ENCODE results near the gene MYH10. TPM values are rescaled to one million over a fixed set of nuclear protein-coding genes. Genes with fewer than 3 reads are reported as not detected.

MYH10 gene
- total and polyA plus RNA-seq, 9 of the 15 experiments (the other 6 are each of a cell fraction or from before 2014, with no cell fraction given) = 16.3 to 95.3 (median 39.7) TPM

DNA sequence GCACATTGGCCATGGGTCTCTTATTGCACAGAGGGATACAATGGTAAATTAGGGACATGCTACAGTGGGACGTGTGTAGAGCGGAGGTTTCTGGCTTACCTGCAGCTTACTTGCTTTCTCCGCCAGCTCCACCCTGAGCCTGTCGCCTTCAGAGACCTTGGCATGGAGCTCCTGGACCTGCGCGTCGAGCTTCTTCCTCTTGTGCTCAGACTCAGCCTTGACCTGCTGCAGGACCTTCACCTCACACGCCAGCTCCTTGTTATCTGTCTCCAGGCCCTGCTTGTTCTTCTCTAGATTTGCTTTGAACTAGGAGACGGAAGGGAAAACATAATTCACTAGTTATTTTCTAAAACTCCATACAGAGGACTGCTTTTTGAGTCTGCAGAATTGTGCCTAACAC is 131.4 kb downstream of the MYH10 start (continued):
- TF ChIP-seq, protein P1, sequence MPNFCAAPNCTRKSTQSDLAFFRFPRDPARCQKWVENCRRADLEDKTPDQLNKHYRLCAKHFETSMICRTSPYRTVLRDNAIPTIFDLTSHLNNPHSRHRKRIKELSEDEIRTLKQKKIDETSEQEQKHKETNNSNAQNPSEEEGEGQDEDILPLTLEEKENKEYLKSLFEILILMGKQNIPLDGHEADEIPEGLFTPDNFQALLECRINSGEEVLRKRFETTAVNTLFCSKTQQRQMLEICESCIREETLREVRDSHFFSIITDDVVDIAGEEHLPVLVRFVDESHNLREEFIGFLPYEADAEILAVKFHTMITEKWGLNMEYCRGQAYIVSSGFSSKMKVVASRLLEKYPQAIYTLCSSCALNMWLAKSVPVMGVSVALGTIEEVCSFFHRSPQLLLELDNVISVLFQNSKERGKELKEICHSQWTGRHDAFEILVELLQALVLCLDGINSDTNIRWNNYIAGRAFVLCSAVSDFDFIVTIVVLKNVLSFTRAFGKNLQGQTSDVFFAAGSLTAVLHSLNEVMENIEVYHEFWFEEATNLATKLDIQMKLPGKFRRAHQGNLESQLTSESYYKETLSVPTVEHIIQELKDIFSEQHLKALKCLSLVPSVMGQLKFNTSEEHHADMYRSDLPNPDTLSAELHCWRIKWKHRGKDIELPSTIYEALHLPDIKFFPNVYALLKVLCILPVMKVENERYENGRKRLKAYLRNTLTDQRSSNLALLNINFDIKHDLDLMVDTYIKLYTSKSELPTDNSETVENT (CRISPR knock-in tag; IDR thresholded peaks at IDR 0.05) = no peak
- TF ChIP-seq, protein P2, sequence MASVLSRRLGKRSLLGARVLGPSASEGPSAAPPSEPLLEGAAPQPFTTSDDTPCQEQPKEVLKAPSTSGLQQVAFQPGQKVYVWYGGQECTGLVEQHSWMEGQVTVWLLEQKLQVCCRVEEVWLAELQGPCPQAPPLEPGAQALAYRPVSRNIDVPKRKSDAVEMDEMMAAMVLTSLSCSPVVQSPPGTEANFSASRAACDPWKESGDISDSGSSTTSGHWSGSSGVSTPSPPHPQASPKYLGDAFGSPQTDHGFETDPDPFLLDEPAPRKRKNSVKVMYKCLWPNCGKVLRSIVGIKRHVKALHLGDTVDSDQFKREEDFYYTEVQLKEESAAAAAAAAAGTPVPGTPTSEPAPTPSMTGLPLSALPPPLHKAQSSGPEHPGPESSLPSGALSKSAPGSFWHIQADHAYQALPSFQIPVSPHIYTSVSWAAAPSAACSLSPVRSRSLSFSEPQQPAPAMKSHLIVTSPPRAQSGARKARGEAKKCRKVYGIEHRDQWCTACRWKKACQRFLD (CRISPR knock-in tag; IDR thresholded peaks at IDR 0.05) = no peak
- TF ChIP-seq SETDB1 (IDR thresholded peaks at IDR 0.05; ENCODE audit: low read length) (no peak), CBFA2T3 (IDR thresholded peaks at IDR 0.05) (no peak), SMAD3 (CRISPR knock-in tag; conservative IDR thresholded peaks at IDR 0.05) (no peak)

DNA sequence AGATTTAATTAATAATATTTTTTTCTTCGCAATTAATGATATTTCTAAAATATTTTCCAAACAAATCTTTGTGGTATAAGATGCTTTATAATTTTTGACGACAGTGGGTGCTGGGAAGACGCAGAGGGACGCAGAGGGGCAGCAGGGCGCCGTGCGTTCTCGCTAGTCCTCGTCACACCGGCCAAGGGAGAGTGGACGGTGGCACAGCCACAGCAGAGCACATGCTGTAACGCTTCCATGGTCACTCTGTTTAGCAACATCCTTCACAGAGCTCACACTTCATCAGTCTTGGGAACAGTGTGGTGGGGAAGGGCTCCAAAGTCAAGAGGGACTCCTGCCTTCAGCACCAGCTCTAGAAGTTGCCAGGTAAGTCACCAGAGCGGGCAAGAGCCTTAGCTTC is 134.4 kb downstream of the MYH10 start:
- H2AFZ ChIP-seq (ENCODE audit: low read depth, low read length) = no peak overlapping the region
- H3K4me1 ChIP-seq (replicated peaks in 1 of 2; ENCODE audit: control insufficient read depth in 2 of 2, insufficient read depth in 2 of 2, low read length in 2 of 2) = no peaks in the 10 kb centered on the region
- no peak for DNase-seq (ENCODE audit: extremely low read depth in 1 of 4, low spot score in 3 of 4)
- H3K79me2 ChIP-seq (ENCODE audit: control insufficient read depth, insufficient read depth, low read length) = no peaks in the 10 kb centered on the region
- H4K20me1 ChIP-seq (replicated peaks; ENCODE audit: control insufficient read depth, insufficient read depth, low read length) = no peaks in the 10 kb centered on the region
- no peaks in the 10 kb centered on the region for H3K9me1 ChIP-seq (ENCODE audit: control insufficient read depth, insufficient read depth, low read length)
- H3K4me3 ChIP-seq = no peak overlapping the region
- no TSS peak for BruUV-seq (replicated peaks)
- FAIRE-seq = no peak
- no peak overlapping the region for H3K4me2 ChIP-seq (ENCODE audit: insufficient read depth, low read length)
- peaks cover 82% of the 10 kb centered on the region for H3K36me3 ChIP-seq (ENCODE audit: control insufficient read depth, insufficient read depth, low read length)
- no peaks in the 10 kb centered on the region for H3K9me3 ChIP-seq (replicated peaks; ENCODE audit: control insufficient read depth, insufficient read depth, low read depth, low read length)
- H3K27ac ChIP-seq (ENCODE audit: extremely low read depth, low read depth, low read length) = no peak overlapping the region
- H3K9ac ChIP-seq (ENCODE audit: insufficient read depth in 1 of 2, low read depth in 2 of 2, low read length in 2 of 2) = no peak overlapping the region
- in situ Hi-C loops (cut with MboI) (no loop called here), intact Hi-C loops (cut with micrococcal nuclease) (no loop called here)
- ChIA-PET POLR2A (interaction anchor here (1.3 to 1.8 kb wide), 2 partner anchors 10 to 27 kb away, joined by 3 to 7 read pairs; no protein-coding TSS in a partner anchor), CTCF (ENCODE audit: low intra/inter-chr PET ratio) (no interaction called here)
- H3K27me3 ChIP-seq (ENCODE audit: control insufficient read depth in 2 of 2, insufficient read depth in 2 of 2, low read length in 2 of 2) = no peaks in the 10 kb centered on the region
- no peak for ATAC-seq
- WGBS (ENCODE audit: insufficient coverage, low coverage, missing lambda C conversion rate) = 88% methylated on average over 12 of the region's 13 CpGs
- no peak for TF ChIP-seq MED1 (CRISPR knock-in tag; IDR thresholded peaks at IDR 0.05; ENCODE audit: borderline replicate concordance)
- no peak for TF ChIP-seq MAFK (IDR thresholded peaks at IDR 0.05; ENCODE audit: low read length)
- TF ChIP-seq ZNF707 (CRISPR knock-in tag; conservative IDR thresholded peaks at IDR 0.05) = no peak
- no peak for TF ChIP-seq SMC3 (conservative IDR thresholded peaks at IDR 0.05; ENCODE audit: insufficient read depth, low read depth, low read length)
- TF ChIP-seq SMARCA5 (IDR thresholded peaks at IDR 0.05) = no peak
- no peak for TF ChIP-seq MAFF (IDR thresholded peaks at IDR 0.05; ENCODE audit: low read length)
- TF ChIP-seq, protein P3, sequence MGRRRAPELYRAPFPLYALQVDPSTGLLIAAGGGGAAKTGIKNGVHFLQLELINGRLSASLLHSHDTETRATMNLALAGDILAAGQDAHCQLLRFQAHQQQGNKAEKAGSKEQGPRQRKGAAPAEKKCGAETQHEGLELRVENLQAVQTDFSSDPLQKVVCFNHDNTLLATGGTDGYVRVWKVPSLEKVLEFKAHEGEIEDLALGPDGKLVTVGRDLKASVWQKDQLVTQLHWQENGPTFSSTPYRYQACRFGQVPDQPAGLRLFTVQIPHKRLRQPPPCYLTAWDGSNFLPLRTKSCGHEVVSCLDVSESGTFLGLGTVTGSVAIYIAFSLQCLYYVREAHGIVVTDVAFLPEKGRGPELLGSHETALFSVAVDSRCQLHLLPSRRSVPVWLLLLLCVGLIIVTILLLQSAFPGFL (CRISPR knock-in tag; IDR thresholded peaks at IDR 0.05) = no peak
- TF ChIP-seq, protein P4, sequence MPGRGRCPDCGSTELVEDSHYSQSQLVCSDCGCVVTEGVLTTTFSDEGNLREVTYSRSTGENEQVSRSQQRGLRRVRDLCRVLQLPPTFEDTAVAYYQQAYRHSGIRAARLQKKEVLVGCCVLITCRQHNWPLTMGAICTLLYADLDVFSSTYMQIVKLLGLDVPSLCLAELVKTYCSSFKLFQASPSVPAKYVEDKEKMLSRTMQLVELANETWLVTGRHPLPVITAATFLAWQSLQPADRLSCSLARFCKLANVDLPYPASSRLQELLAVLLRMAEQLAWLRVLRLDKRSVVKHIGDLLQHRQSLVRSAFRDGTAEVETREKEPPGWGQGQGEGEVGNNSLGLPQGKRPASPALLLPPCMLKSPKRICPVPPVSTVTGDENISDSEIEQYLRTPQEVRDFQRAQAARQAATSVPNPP (IDR thresholded peaks at IDR 0.05; ENCODE audit: borderline replicate concordance, insufficient read depth, insufficient read length) = no peak
- TF ChIP-seq, protein P5, sequence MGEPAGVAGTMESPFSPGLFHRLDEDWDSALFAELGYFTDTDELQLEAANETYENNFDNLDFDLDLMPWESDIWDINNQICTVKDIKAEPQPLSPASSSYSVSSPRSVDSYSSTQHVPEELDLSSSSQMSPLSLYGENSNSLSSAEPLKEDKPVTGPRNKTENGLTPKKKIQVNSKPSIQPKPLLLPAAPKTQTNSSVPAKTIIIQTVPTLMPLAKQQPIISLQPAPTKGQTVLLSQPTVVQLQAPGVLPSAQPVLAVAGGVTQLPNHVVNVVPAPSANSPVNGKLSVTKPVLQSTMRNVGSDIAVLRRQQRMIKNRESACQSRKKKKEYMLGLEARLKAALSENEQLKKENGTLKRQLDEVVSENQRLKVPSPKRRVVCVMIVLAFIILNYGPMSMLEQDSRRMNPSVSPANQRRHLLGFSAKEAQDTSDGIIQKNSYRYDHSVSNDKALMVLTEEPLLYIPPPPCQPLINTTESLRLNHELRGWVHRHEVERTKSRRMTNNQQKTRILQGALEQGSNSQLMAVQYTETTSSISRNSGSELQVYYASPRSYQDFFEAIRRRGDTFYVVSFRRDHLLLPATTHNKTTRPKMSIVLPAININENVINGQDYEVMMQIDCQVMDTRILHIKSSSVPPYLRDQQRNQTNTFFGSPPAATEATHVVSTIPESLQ (CRISPR knock-in tag; IDR thresholded peaks at IDR 0.05) = no peak

Measured in K562 (cell line).